SU-DHL-6 (cell line): ENCODE results near the gene MRPS34.

ENCODE experiments used
- H2AFZ ChIP-seq: fragments of 200-600 bp; sonication (generic); 2 replicates; pipeline ENCODE4 v1.6.1; 2014; ENCODE audit warnings: low read depth, mild to moderate bottlenecking, moderate library complexity, mixed read lengths, antibody characterized with exemption, low read length; ENCODE audit not compliant: severe bottlenecking
- H3F3A ChIP-seq: fragments of 200-600 bp; shearing (Covaris generic); 2 replicates; pipeline ENCODE4 v1.6.0; 2016; ENCODE audit warnings: antibody characterized with exemption, mild to moderate bottlenecking; ENCODE audit not compliant: insufficient read depth
- H3K27ac ChIP-seq: fragments of 200-600 bp; sonication (generic); 2 replicates; pipeline ENCODE4 v1.5.1; 2016; ENCODE audit warnings: low read depth, mild to moderate bottlenecking, low read length, moderate library complexity, mixed read lengths
- H3K27me3 ChIP-seq: fragments of 200-600 bp; sonication (generic), shearing (Covaris generic); 2 replicates; pipeline ENCODE4 v1.6.0; 2014; ENCODE audit warnings: mild to moderate bottlenecking, low read length
- H3K36me3 ChIP-seq: fragments of 200-600 bp; sonication (generic); 2 replicates; pipeline ENCODE4 v1.6.1; 2014; ENCODE audit warnings: mild to moderate bottlenecking, low read length, mixed read lengths
- H3K4me2 ChIP-seq: fragments of 300-600, 200-600 bp; shearing (Covaris generic), sonication (generic); 2 replicates; pipeline ENCODE4 v1.6.0; 2014; ENCODE audit warnings: low read length, low read depth, mild to moderate bottlenecking; ENCODE audit not compliant: poor library complexity, severe bottlenecking
- H3K4me3 ChIP-seq: fragments of 200-600 bp; sonication (generic); 2 replicates; pipeline ENCODE4 v1.5.1; 2014; ENCODE audit warnings: antibody characterized with exemption, low read length, mild to moderate bottlenecking, mixed read lengths; ENCODE audit not compliant: insufficient read depth, poor library complexity, severe bottlenecking
- H3K79me2 ChIP-seq: fragments of 200-600 bp; sonication (generic); 2 replicates; pipeline ENCODE4 v1.6.1; 2014; ENCODE audit warnings: mild to moderate bottlenecking, low read length, moderate library complexity; ENCODE audit not compliant: insufficient read depth
- H3K9ac ChIP-seq: fragments of 200-600 bp; sonication (generic); 2 replicates; pipeline ENCODE4 v1.7.0; 2014; ENCODE audit warnings: mild to moderate bottlenecking, low read length
- H3K9me2 ChIP-seq: fragments of 200-600 bp; sonication (generic); replicated peaks from 2 replicates; pipeline ENCODE4 v1.6.1; 2014; ENCODE audit warnings: low read length; ENCODE audit not compliant: insufficient read depth
- H3K9me3 ChIP-seq: fragments of 200-600 bp; sonication (generic); 2 replicates; pipeline ENCODE4 v1.6.1; 2014; ENCODE audit warnings: low read length, mixed read lengths; ENCODE audit not compliant: insufficient read depth
- H4K20me1 ChIP-seq: fragments of 200-600 bp; sonication (generic); 2 replicates; pipeline ENCODE4 v1.6.1; 2014; ENCODE audit warnings: low read depth, mild to moderate bottlenecking, antibody characterized with exemption, low read length, moderate library complexity, mixed read lengths
- CTCF ChIP-seq: fragments of 200-600 bp; sonication (generic); IDR thresholded peaks from one replicate; pipeline ENCODE4 v1.5.1; 2017; ENCODE audit warnings: antibody characterized with exemption, mild to moderate bottlenecking, low read length, moderate library complexity; ENCODE audit not compliant: insufficient read depth, poor library complexity, severe bottlenecking
- EZH2phosphoT487 ChIP-seq: fragments of 200-600 bp; sonication (generic), shearing (Covaris generic); conservative IDR thresholded peaks from 2 replicates; pipeline ENCODE4 v1.6.1; 2018; ENCODE audit warnings: mild to moderate bottlenecking, antibody characterized with exemption, low read length, moderate library complexity, mixed read lengths

Gene MRPS34

GRCh38 chr16:1761751-1762150, 11.2 kb downstream of the MRPS34 start:
- no peak overlapping the region for H3K27ac ChIP-seq
- H3K4me2 ChIP-seq: no peak overlapping the region
- no peak overlapping the region for H3K4me3 ChIP-seq
- no peaks in the 10 kb centered on the region for H3F3A ChIP-seq
- H3K9ac ChIP-seq: no peak overlapping the region
- TF ChIP-seq EZH2phosphoT487 (no peak), CTCF (no peak)
- H4K20me1 ChIP-seq: no peaks in the 10 kb centered on the region
- H2AFZ ChIP-seq: no peak overlapping the region
- no peaks in the 10 kb centered on the region for H3K9me3 ChIP-seq
- no peaks in the 10 kb centered on the region for H3K27me3 ChIP-seq
- H3K9me2 ChIP-seq: no peaks in the 10 kb centered on the region
- no peaks in the 10 kb centered on the region for H3K79me2 ChIP-seq
- no peaks in the 10 kb centered on the region for H3K36me3 ChIP-seq

- no peak overlapping the region for H3K4me2 ChIP-seq
- no peaks in the 10 kb centered on the region for H3K27me3 ChIP-seq
- H3K9me2 ChIP-seq: no peaks in the 10 kb centered on the region
- H3K36me3 ChIP-seq: no peaks in the 10 kb centered on the region
- no peaks in the 10 kb centered on the region for H4K20me1 ChIP-seq
- no peak overlapping the region for H2AFZ ChIP-seq
- no peak overlapping the region for H3K27ac ChIP-seq
- no peaks in the 10 kb centered on the region for H3F3A ChIP-seq
- H3K9me3 ChIP-seq: no peaks in the 10 kb centered on the region
- TF ChIP-seq EZH2phosphoT487: no peak
- no peak for TF ChIP-seq CTCF
- H3K4me3 ChIP-seq: no peak overlapping the region
- no peaks in the 10 kb centered on the region for H3K79me2 ChIP-seq
- H3K9ac ChIP-seq: no peak overlapping the region
Observed at GRCh38 chr16:1760911-1761310, 12.0 kb downstream of the MRPS34 start.

GRCh38 chr16:1759511-1759910, 13.4 kb downstream of the MRPS34 start:
- no peaks in the 10 kb centered on the region for H3K79me2 ChIP-seq
- no peaks in the 10 kb centered on the region for H3K27me3 ChIP-seq
- no peaks in the 10 kb centered on the region for H3K9me2 ChIP-seq
- no peak overlapping the region for H3K4me2 ChIP-seq
- no peak overlapping the region for H3K9ac ChIP-seq
- H4K20me1 ChIP-seq: no peaks in the 10 kb centered on the region
- no peak overlapping the region for H2AFZ ChIP-seq
- no peak overlapping the region for H3K4me3 ChIP-seq
- H3K9me3 ChIP-seq: no peaks in the 10 kb centered on the region
- no peaks in the 10 kb centered on the region for H3F3A ChIP-seq
- TF ChIP-seq EZH2phosphoT487 (no peak), CTCF (no peak)
- no peak overlapping the region for H3K27ac ChIP-seq
- H3K36me3 ChIP-seq: no peaks in the 10 kb centered on the region
